IPS-11a (cell line): ENCODE data around the gene ADAMTSL1.

Source experiments
- H3K4me3 ChIP-seq: one replicate; pipeline ENCODE4 v1.5.1; 2013; ENCODE audit warnings: low read depth, low read length, control low read depth

The ADAMTSL1 gene

GRCh38 chr9:18658804-18659705, 185.1 kb downstream of the ADAMTSL1 start:
- no peak overlapping the region for H3K4me3 ChIP-seq

- H3K4me3 ChIP-seq = no peak overlapping the region
Observed at GRCh38 chr9:18660001-18660400, 186.0 kb downstream of the ADAMTSL1 start.

DNA sequence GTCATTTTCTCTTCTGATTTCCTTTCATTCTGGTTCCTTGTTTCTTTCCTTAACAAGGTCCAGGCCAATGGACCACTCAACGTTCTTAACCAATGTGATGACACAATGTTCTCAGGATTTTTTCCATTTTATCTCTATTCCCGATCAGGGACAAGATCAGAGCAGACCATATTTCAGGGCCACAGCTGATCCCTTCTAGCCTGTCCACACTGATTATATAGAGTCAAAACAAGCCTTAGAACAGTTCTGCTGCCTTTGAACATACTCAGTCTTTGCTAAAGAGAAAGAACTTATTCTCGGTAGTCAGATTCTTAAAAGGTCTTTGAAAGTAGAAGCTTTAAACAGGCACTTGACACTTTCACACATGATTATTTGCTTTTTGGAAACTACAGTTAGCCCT, 188.4 kb downstream of the ADAMTSL1 start:
- no peak overlapping the region for H3K4me3 ChIP-seq

- no peak overlapping the region for H3K4me3 ChIP-seq
Observed at GRCh38 chr9:18665947-18666346, 192.0 kb downstream of the ADAMTSL1 start.

- H3K4me3 ChIP-seq = no peak overlapping the region
Observed at GRCh38 chr9:18666348-18666747, 192.4 kb downstream of the ADAMTSL1 start.

- no peak overlapping the region for H3K4me3 ChIP-seq
Observed at GRCh38 chr9:18666986-18667772, 193.2 kb downstream of the ADAMTSL1 start.

- no peak overlapping the region for H3K4me3 ChIP-seq
Observed at GRCh38 chr9:18668944-18669343, 195.0 kb downstream of the ADAMTSL1 start.

DNA sequence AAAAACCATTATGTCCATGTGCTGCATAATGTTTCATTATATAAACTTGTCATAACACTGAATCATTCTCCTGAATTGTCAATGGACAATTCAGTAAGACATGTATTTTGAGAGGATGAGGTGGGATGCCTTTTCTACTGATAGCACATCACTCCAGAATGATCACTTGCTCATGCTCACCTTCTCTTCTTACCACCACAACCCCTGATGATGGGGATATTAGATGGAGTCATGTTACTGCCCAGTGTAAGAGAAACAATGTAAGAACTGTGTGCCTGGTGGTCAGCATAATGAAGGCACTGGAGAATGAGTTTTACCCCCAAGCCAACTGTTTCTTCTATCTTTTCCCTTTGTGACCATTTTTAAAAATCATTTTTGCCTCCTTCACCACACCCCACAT, 198.8 kb downstream of the ADAMTSL1 start:
- no peak overlapping the region for H3K4me3 ChIP-seq

DNA sequence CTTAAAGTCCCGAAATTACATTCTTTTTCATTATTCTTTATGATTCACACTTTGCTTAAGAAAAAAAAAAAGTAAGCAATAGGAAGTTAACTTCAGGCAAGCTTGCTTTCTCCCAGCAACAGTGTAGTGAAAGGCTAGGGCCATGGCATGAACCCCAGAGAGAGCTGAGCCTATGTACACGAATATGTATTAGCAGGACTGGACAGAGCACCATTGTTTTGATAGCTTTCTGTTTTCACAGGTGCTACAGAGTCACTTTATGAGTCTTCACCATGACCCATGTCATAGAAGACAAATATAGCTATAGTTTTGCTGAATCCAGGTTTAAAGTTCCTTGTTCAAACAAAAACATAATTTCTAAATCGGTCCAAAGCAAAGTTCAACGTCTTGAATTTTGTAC, 199.2 kb downstream of the ADAMTSL1 start:
- no peak overlapping the region for H3K4me3 ChIP-seq

- H3K4me3 ChIP-seq = no peak overlapping the region
Observed at GRCh38 chr9:18675332-18675731, 201.4 kb downstream of the ADAMTSL1 start.

- H3K4me3 ChIP-seq = no peak overlapping the region
Observed at GRCh38 chr9:18675973-18676372, 202.0 kb downstream of the ADAMTSL1 start.

- H3K4me3 ChIP-seq = no peak overlapping the region
Observed at GRCh38 chr9:18676525-18676924, 202.6 kb downstream of the ADAMTSL1 start.

GRCh38 chr9:18678821-18679590, 205.1 kb downstream of the ADAMTSL1 start:
- no peak overlapping the region for H3K4me3 ChIP-seq

DNA sequence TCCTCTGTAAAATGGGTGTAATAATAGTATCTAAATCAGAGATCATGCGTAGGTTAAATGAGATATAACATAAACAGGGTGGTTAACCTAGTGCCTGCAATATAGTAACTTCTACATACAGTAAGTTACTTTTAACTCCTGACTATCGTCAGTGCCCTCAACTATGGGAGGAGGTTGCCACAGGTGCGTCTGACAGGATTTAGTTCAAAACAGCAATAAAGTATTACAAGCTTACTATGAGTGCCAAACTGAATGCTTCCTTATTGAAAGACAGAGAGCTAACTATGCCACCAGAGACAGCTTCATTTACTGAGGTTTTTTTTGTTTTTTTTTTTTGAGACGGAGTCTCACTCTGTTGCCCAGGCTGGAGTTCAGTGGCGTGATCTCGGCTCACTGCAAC, 209.0 kb downstream of the ADAMTSL1 start:
- H3K4me3 ChIP-seq = no peak overlapping the region

GRCh38 chr9:18683312-18683711, 209.4 kb downstream of the ADAMTSL1 start:
- no peak overlapping the region for H3K4me3 ChIP-seq

DNA sequence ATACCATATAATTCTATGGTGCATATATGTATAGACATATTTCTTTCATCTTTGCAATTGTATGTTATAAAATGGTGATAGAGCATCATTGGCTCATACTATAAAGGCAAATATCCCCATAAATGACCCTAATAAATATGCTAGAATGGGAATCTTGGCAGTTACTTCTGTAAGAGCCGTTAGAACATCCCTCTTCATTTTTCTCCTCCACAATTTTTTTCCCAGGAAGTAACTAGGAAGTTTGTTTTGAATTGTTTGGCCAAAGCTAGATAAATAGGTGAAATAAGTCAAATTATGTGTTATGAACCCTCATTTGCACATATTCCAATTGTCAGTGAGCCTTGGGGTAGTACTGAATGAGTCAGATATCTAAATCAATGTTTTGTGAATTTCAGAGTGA, 209.9 kb downstream of the ADAMTSL1 start:
- H3K4me3 ChIP-seq = no peak overlapping the region

GRCh38 chr9:18684593-18685317, 210.8 kb downstream of the ADAMTSL1 start:
- no peak overlapping the region for H3K4me3 ChIP-seq

GRCh38 chr9:18688581-18689565, 214.9 kb downstream of the ADAMTSL1 start:
- no peak overlapping the region for H3K4me3 ChIP-seq

DNA sequence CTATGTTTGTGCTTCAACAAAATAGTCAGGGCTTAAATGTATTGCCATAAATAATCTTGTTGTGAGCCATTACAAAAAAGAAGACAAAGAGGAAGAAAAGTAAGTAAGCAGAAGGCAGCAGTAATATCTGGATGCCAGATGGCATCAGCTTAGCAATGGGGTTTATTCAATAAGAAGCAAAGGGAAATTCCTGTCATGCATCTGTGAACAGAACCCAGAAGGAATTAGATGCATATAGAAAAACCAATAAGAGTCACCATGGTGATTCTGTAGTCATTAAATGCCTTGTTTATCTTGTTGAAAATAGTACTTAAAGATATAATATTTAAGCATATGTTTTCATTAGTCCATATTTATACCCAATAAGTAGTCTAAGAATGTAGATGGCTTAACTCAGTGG, 216.0 kb downstream of the ADAMTSL1 start:
- H3K4me3 ChIP-seq = no peak overlapping the region
